OCI-M2 (cell line): ENCODE results near the gene SPDYE17.
"Not testable (repeated sequence)": the region's sequence is repeated elsewhere in the genome, so short reads cannot be mapped to it uniquely, and the experiment has no call there.

ENCODE experiments used
- DNase-seq: peaks from one replicate; lab custom pipeline; 2025; ENCODE audit not compliant: unreplicated experiment; lab: John Stamatoyannopoulos, UW

Gene SPDYE17

GRCh38 chr7:76972391-76972790 lies 59.8 kb downstream of the SPDYE17 start:
- not testable (repeated sequence) for DNase-seq
